KG1 (cell line): ENCODE results near the gene PALS1.
"Not testable (repeated sequence)": the region's sequence is repeated elsewhere in the genome, so short reads cannot be mapped to it uniquely, and the experiment has no call there.

Experiments
- DNase-seq: peaks from one replicate; lab custom pipeline; 2025; lab: John Stamatoyannopoulos, UW

Gene PALS1

DNA sequence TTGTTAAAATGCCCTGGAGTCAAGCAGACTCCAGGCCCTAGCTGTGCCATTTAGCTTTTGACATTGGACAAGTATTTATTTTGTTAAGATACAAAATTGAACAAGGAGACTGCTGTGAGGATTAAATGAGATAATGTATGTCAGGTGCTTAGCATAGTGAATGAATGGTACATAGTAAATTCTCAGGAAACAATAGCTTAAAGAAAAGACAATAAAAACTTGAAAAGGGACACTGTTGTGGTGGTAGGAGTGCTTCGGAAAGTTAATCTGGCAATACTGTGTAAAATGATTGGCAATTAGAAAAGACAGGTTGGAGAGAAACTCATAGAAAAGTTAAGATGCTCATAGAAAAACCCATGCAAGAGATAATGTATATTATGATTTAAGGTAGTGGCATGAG is 19.7 kb downstream of the PALS1 start:
- DNase-seq = no peak

DNA sequence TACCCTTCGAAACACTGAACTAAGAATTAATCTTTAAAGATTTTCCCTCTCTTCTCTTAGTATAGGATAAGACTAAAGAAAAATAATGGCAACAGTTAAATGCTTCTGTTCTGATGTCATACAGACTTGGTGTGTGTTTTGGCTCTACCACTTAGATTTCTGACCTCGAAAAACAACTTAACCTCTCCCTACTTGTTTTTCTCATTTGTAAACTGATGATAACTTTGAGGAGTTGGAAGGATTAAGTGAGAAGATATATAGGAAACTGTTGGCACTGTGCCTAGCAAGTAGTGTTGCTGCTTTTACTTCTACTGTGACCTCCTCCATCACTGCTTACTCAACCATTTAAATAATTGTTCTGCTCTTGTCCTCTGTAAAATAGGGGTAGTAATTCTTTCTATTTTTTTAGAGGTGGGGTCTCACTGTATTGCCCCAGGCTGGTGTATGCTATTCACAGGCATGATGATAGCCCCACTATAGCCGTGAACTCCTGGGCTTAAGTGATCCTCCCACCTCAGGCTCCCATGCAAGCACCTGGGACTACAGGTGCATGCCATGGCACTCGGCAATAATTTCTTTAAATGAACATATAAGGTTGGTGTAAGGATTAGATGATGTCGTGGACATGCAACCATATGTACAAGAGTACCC is 22.4 kb downstream of the PALS1 start:
- DNase-seq = no peak

DNA sequence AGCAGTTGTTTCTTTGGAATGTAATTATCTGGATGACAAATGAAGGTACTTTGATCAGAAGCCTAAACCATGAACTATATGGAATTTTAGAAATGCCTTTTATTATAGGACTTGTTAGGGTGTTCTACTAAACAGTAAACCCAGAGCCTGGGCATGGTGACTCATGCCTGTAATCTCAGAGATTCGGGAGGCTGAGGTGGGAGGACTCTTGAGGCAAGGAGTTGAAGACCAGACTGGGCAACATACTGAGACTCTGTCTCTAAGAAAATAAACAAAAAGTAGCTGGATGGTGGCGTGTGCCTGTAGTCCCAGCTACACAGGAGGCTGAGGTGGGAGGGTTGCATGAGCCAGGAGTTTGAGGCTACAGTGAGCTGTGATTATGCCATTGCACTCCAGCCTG is 23.9 kb downstream of the PALS1 start:
- no peak for DNase-seq

DNA sequence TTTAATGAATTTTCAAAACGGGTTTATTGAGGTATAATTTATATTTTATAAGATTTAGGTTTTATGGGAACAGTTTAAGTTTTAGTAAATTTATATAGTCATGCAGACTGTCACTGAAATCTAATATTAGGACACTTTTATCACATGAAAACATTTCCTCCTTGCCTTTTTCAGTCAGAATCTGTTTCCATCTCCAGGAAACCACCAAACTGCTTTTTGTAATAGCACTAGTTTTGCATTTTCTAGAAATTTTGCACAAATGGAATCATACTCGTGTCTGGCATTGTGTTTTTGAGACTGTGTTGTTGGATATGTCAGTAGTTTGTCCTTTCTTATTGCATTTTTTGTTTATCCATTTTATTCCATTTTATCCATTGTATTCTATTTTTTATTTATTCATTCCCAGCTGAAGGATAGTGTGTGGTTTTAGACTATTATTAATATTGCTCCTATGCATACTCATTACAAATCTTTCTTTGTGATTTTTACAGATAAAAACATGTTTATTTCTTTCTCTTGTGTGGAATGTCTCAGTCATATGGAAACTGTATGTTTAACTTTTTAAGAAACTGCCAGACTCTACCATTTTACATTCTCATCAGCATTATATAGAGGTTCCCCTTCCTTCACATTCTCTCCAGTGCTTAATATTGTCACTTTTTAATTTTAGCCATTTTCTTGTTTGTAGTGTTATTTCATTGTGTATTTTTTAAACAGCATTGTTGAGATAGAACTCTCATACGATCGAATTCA is 26.5 kb downstream of the PALS1 start:
- no peak for DNase-seq

DNA sequence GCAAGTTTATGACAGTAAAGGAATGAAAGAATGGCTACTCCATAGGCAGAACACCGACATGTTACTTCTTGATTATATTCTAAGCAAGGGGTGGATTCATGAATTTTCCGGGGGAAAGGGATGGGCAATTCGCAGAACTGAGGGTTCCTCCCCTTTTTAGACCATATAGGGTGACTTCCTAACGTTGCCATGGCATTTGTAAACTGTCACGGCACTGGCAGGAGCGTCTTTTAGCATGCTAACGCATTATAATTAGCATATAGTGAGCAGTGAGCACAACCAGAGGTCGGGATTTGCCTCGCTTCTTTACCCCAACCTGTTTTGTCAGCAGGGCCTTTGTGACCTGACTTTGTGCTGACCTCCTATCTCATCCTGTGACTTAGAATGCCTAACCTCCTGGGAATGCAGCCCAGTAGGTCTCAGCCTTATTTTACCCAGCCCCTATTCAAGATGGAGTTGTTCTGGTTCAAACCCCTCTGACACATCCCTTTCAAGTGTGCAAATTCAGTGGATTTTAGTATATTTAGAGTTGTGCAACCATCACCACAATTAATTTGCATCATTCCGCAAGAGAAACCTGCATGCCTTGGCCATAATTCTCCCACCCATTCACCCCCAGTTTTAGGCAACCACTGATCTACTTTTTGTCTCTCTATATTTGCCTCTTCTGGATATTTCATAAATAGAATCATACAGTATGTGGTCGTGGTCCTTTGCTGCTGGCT is 27.4 kb downstream of the PALS1 start:
- DNase-seq = no peak

DNA sequence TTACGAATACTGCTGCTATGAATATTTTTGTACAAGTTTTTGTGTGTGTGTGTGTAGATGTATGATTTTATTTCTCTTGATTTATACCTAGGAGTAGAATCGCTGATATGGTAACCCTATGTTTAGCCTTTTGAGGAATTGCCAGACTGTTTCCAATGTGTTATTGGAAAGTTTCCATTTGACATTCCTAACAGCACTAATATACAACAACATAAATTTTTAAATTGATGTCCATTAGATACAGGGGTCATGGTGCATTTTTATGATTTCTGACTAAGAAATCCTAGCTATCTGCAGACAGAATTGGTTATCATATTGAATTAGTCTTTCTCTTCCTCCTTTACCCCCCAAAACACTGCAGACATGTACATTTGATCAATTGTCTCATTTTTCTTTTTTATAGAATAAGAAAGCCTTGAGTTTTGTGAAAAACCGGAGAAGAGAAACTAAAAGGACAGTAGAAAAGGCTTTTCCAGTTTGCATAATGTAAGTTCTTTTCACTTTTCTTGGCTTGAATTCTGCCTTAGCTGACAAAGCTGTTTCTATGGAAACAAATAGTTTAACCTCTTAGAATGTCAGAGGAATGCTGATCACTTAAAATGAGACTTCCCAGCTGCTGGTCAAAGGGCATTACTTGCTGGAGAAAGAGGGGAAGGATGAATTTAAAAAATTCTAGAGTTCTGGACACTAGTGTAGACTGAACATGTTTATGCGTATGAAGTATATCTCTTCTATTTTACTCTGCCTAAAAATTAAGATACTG is 28.2 kb downstream of the PALS1 start:
- no peak for DNase-seq

DNA sequence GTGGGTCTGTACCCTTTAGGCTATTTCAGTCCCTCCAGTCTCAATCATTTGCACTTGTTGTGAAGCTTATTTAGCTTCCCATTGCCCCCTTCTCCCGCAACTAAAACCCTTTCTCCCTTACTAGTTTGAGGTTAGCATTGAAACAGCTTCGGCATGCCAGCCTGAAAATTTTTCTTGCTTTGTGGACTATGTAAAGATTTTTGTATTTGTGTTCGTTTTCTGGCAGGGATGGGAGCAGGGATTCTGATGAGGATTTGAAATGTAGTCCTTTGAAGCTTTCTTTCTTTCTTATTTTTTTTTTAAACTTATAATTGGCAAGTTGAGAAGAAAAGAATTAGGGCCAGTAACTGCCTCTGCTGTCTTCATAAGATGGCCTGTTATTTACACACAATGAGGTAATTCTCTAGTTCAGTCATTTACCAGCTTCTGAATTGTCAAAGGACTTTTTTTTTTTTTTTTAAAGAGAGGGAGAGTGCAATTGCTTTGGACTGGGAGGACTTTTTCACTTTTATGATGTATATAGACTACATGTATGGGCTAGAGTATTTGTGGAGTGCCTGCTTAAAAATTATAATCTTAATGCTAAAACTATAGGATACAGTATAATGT is 29.0 kb downstream of the PALS1 start:
- no peak for DNase-seq

DNA sequence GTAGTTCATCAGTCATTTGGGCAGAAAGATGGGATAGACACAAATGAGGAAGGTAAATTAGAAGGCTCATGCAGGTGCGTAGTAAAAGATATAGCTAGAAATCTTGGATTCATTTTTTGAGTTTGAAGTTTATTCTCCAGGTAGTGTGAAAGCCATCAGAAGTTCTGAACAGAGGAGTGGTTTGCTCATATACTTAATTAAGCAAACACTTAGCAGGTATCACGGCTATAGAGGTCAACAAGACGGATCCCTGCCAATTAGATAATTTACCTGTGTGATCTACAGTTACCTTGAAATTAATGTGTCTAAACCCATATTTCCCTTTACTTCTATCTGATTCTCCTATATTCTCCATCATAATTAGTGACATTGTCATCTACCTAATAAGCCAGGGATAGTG is 29.7 kb downstream of the PALS1 start:
- DNase-seq = no peak

DNA sequence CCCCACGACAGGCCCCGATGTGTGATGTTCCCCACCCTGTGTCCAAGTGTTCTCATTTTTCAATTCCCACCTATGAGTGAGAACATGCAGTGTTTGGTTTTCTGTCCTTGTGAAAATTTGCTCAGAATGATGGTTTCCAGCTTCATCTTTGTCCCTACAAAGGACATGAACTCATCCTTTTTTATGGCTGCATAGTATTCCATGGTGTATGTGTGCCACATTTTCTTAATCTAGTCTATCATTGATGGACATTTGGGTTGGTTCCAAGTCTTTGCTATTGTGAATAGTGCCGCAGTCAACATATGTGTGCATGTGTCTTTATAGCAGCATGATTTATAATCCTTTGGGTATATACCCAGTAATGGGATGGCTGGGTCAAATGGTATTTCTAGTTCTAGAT is 32.0 kb downstream of the PALS1 start:
- DNase-seq = not testable (repeated sequence)

DNA sequence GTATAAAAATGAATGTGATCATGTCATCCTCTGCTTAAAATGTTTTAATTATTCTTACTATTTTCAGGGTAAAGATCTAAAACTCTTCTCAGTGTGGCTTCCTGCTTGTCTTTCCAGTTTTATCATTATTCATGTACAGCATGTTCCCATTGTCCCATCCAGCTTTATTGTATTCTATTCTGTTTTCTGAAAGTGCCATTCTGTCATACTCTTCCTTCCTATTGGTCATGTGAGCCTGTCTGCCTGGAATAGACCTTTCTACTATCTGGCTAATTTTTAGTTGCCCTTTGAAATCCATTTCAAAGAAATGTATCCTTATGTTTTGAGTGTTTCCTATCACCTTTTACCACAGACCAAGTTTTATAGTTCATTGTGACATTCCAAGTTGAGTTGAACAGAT is 34.9 kb downstream of the PALS1 start:
- DNase-seq = no peak

DNA sequence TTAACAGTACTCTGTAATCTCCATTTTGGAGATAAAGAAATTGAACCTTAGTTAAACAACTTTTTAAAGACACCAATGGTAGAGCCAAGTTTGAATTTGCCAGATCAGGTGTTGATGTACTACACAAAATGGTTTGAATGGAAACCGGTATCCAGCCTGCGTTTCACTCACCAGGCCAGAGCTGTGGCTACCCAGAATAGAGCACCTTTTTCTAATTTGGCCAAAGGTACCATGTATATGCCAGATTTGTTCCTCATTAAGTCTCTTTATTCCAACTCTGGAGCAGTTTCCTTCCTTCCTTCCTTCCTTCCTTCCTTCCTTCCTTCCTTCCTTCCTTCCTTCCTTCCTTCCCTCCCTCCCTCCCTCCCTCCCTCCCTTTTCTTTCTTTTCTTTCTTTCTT is 39.3 kb downstream of the PALS1 start:
- DNase-seq = no peak

DNA sequence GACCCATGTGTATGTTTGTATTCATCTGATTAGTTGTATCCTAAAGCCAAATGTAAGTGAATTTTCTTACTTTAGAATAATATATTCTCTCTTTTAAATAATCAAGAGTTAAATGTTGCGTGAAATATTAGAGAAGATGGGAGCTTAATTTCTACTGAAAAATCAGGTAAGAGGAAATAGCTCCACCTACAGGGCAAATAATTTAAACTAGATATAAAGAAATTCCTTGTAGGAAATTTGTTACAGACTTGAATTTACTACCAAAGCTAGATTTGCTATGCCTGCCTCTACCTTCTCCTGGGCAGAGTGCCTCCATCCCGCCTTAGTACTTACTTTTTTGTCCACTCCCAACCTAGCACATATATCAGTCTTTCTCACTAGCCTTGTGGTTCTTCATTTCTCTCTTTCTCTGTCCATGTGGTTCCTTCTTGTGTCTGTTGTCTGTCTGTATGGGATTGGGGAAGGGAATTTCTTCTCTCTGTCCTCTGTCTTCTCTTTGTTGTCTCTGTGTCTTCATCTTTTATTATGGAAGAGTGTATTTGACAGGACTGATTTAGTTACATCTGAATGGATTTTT is 44.7 kb downstream of the PALS1 start:
- DNase-seq = no peak
